Liver (tissue), 3 donors: Measurements from ENCODE around the gene CREB5.

Experiments
- ATF3 ChIP-seq: IDR thresholded peaks from 2 replicates; pipeline ENCODE4 v1.6.1; 2016; ENCODE audit warnings: antibody characterized with exemption
- CTCF ChIP-seq: fragments of 150-350 bp; IDR thresholded peaks from 2 replicates; pipeline ENCODE4 v1.5.1; 2017; ENCODE audit warnings: improper control_type of control experiment, low read depth, low read length; ENCODE audit not compliant: missing input control
- RAD21 ChIP-seq, 2 donors: IDR thresholded peaks; 2 replicates each; pipeline ENCODE4 v1.6.1; 2016; ENCODE audit warnings: antibody characterized with exemption in 2 of 2, mild to moderate bottlenecking in 2 of 2
- donor health status: healthy.
- donor health status: healthy.

GRCh38 chr7:28799619-28800018 lies 387.3 kb downstream of the CREB5 start:
- TF ChIP-seq CTCF (no peak), RAD21 (IDR thresholded peaks at IDR 0.05) (no peak), ATF3 (no peak)
